ENCODE data around the gene NKAIN2.

DNA sequence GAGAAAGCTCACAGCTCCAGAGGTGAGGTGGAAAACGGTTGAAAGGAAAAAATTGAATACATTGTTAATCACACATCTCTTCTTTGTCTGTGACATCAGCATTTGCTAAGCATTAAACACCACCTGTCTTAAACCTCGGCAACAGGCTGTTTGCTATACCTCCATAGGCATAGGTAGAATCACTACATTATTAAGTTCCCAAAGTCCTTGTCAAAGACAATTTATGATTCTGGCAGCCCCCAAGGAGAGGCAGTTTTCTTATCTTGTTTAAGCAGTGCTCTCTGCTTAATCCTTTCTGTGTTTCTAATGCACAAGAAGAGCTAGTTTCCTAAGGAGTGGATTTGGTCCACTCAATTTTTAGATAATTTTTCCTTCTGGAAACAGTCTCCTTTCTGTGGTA is 249.7 kb downstream of the NKAIN2 start:
- TF ChIP-seq CTCF (IDR thresholded peaks at IDR 0.05; ENCODE audit: insufficient read depth, low read length, poor library complexity, severe bottlenecking), result no peak
- no peak for TF ChIP-seq EZH2phosphoT487 (conservative IDR thresholded peaks at IDR 0.05; ENCODE audit: low read length)
